ENCODE measurements around the gene ZNF552.
"Not testable (repeated sequence)": the region's sequence is repeated elsewhere in the genome, so short reads cannot be mapped to it uniquely, and the experiment has no call there.

The ZNF552 gene

DNA sequence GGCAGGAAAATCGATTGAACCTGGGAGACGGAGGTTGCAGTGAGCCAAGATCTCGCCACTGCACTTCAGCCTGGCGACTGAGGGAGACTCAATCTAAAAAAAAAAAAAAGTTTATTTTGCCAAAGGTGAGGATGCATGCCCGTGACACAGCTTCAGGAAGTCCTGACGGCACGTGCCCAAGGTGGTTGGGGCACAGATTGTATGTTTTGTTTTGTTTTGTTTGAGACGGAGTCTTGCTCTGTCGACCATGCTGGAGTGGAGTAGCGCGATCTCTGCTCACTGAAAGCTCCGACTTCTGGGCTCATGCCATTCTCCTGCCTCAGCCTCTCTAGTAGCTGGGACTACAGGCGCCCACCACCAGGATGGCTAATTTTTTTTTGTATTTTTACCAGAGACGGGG lies 3.3 kb upstream of the ZNF552 start:
- no peak for DNase-seq

DNA sequence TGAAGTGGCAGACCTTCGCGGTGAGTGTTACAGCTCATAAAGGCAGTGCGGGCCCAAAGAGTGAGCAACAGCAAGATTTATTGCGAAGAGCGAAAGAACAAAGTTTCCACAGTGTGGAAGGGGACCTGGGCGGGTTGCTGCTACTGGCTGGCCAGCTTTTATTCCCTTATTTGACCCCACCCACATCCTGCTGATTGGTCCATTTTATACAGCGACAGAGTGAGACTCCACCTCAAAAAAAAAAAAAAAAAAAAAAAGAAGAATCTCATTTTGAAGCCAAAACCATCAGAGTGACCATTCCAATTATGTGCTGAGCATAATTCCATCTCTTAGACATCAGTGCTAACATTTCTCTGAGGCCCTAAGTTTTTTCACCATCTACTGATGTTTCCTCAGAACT lies 1.9 kb upstream of the ZNF552 start:
- DNase-seq = no peak

DNA sequence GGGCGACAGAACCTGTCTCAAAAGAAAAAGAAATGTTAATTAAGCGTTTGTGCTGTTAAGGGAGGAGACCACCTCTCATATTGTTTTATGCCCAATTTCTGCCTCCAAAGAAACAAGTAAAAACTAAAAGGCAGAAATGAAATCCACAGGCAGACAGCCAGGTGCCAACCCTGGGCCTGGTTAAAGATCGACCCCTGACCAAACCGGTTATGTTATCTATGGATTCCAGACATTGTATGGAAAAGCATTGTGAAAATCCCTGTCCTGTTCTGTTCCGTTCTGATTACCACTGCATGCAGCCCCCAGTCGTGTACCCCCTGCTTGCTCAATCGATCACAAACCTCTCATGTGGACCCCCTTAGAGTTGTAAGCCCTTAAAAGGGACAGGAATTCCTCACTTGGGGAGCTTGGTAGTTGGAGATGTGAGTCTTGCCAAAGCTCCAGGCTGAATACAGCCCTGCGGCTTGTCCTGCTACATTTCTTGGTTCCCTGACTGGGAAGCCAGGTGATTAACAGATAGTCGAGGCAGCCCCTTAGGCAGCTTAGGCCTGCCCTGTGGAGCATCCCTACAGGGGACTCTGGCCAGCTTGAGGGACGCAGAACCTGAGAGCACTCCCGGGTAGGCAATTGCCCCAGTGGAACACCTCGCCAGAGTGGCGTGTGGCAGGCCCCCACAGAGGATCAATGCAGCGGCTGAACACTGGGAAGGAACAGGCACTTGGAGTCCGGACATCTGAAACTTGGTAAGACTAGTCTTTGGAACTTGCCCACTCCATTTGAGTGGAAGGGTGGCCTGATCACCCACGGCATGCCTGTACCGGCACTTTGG lies 748 bp upstream of the ZNF552 start:
- no peak for DNase-seq

DNA sequence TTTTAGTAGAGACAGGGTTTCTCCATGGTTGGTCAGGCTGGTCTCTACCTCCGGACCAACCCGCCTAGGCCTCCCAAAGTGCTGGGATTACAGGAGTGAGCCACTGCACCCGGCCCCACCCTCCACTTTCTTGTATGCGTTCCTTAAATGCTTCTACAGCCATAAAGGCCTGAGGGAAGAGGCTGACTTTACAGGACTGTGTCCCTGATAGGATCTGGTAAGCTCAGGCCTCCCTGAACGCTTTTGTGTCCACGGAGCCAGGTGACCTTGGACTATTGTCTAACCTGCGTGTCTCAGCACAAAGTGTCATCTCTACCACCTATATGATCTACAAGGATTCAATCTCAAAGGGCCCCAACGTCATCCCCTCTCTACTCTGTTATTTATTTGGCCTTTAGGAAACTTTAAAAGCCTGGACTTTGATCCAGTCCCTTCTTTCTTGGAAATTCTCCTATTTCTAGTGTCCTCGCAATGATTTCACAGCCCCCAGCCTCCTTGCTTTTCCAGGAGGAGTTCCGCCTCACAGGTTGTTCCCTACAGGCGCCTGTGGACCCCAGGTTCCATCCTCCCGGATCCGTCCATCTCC lies 701 bp downstream of the ZNF552 start:
- no peak for DNase-seq

DNA sequence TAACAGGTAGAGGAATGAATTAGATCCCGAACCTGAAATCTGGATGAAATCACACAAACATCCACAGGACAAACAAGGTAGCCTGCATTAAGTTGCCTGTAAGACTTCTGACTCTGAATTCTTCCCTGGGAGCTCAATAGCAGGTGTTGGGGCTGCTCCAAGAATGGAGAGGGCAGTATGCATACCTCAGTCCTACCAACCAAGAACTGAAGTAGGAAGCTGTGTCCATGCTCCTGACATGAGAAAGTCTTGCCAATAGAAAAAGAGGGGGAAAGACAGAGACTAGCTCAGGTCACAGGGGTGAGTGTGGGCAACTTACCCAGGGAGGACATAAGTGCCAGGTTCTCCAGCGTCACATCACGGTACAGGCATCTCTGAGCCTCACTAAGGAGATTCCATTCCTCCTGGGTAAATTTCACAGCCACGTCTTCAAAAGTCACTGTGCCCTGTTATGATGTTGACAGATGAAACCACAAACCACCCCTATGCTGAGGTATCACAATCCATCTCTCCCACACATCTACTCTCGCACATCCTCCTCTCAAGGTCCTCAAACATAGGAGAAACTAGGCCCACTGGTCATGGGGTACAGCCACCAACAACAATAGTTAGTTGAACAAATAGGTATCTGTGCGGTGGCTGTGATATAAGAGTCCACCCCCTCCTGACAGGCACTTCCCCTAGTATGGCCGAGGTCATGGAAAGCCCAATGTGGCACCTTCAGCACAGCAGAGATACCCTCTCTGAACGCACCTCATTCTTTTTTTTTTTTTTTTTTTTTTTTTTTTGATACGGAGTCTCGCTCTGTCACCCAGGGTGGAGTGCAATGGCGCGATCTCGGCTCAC lies 1.5 kb downstream of the ZNF552 start:
- DNase-seq = not testable (repeated sequence)

DNA sequence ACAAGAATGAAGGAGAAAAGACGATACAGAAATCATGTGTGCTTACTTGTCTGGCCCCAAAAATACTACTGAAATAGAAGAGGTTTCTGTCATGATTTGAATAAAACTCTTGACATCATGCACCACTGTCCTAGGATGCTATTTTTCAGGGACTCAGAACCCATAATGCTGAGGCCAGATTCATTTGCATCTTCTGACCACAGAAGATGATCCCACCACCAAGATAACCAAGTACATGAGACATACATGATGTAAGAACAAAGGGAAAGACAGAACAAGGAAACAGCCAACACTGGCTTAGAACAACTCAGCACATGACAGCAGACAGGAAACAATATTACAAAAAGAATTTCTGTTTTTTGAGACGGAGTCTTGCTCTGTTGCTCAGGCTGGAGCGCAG lies 2.5 kb downstream of the ZNF552 start:
- DNase-seq = no peak

DNA sequence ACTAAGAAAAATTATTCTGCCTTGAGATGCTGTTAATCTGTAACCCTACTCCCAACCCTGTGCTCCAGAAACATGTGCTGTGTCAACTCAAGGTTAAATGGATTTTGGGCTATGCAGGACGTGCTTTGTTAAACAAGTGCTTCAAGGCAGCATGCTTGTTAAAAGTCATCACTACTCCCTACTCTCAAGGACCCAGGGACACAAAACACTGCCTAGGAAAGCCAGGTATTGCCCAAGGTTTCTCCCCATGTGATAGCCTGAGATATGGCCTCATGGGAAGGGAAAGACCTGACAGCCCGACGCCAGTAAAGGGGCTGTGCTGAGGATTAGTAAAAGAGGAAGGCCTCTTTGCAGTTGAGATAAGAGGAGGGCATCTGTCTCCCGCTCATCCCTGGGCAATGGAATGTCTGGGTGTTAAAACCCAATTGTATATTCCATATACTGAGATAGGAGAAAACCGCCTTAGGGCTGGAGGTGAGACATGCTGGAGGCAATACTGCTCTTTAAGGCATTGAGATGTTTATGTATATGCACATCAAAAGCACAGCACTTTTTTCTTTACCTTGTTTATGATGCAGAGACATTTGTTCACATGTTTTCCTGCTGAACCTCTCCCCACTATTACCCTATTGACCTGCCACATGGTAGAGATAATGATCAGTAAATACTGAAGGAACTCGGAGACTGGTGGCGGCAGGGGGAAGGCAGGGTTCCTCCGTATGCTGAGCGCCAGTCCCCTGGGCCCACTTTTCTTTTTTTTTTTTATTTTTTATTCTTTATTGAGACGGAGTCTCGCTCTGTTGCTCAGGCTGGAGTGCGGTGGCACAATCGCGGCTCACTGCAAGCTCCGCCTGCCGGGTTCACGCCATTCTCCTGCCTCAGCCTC lies 4.1 kb downstream of the ZNF552 start:
- not testable (repeated sequence) for DNase-seq

DNA sequence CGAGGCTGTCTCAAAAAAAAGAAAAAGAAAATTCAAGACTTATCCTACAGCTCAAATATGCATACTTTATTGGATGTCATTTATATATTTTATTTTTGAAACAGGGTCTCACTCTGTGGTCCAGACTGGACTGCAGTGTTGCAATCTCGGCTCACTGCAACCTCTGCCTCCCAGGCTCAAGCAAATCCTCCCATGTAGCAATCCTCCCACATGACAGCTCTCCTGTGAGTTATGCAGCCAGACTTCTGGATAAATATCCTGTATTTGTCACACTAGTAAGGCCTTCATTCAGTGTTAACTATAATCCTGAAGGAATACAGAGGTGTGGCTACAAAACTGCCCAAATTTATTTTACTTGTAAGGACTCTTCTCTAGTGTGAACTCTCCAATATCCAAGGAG lies 7.2 kb downstream of the ZNF552 start:
- DNase-seq = no peak

DNA sequence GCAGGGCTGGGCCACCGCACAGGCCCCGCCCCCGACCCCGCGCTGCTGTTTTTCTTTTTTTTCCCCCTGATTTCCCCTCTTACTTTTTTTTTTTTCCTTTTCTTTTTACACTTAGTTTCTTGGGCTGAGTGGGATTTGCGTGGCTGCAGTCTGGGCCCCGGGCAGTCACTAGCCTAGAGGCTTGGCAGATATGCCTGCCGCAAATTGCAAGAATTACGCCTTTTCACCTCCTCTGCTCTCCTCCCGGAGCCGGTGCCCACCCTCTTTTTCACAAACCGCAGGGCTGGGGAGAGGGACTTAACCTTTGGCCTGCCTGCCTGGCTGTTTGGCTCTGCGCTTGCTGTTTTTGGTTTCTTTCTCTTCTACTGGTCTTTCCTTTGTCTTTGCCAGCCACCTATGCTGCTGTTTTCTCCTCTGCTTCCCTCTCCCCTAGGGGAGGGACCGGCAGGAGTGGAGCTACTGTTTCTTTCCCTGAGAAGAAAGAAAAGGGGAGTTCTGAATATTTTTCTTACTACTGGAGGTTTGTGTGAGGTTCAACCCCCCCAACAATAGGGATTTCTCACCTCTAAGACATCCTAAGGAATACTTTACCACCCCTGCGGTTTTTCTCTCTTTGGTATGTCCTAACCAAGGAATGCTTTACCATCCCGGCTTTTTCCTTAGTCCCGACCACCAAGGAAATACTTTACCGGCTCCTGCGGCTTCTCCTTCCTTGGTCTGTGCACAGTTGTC lies 11.0 kb downstream of the ZNF552 start:
- no peak for DNase-seq

DNA sequence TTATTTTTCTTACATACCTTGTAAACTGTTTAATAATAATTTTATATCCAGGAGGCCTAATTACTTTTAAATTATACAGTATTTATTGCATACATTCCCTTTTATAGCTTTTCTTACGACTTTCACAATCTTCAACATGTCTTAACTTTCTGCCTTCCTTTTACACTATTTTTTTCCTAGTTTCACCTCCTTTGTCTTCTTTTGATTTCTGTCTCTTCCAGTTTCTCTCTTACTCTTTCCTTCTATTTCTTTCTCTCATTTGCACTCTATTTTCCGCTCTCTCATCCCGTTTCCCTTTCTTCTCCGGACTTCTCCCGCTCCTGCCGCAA lies 11.5 kb downstream of the ZNF552 start:
- no peak for DNase-seq

DNA sequence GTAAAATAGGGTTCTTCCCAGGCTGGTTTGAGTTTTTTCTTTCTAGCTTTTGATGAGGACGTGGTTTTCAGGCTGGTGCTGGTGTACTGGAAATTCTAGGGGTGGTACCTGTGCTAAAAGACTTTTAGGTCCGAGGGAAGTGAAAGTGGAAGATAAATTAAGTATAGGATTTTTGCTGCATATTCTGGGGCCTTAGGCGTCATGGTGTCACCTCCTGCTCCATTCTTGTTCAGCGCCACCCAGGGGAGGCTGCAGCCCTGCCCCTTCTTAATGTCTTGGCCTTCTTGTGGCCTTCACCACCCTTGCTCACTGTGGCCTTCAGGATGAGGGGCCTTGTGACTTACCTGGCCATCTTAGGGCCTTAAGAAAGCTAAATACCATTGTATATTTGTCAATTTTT lies 12.4 kb downstream of the ZNF552 start:
- DNase-seq = no peak

DNA sequence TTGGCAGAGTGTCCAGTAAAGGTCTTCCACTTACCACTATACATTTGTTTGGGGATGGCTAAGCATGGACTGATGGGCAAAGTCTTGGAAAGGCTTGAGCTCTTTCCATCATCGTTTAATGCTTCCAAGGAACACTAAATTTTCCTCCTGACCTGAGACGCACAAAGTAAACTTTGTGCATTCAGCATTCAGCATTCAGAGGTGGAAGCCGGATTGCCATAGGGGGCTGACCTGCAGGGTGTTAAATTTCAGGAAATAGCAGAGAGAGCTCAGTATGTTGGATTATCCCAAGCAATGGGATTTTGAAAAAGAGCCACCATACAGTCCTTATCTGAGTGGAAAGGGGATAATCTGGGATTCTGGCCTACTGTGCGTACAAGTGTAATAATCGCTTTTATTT lies 14.0 kb downstream of the ZNF552 start:
- DNase-seq = no peak

DNA sequence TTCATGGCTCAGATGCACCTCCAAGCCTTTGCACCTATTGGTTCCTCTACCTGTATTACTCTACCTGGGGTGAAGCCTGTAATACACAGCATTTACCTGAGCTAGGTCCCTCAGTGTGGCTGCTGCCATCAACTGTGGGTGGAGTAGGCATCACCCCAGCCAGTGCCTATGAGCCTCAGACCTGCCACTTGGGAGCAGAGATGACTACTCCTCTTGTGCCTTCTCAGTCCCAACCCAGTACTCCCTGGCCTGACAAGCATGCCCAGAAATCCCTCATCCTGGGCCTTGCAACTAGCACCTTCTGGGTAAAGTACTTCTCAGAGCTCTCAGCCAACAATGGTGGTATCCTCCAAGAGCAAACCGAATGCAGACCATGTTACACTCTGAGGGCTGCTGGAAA lies 18.1 kb downstream of the ZNF552 start:
- DNase-seq = not testable (repeated sequence)

DNA sequence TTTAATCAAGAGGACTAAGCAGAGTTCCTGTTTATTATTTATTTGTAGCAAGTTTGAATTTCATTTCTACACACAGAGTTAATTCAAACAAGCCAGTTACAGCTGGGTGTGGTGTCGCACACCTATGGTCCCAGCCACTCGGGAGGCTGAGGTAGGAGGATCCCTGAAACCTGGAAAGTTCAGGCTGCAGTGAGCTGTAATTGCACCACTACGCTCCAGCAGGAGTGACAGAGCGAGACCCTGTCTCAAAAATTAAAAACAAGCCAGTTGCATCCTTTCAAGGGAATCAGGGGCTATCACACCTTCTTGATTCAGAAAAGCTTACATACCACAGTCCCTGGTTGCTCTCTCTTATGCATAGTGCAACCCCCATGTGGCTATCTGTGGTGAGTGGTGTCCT lies 25.4 kb downstream of the ZNF552 start:
- DNase-seq = no peak

DNA sequence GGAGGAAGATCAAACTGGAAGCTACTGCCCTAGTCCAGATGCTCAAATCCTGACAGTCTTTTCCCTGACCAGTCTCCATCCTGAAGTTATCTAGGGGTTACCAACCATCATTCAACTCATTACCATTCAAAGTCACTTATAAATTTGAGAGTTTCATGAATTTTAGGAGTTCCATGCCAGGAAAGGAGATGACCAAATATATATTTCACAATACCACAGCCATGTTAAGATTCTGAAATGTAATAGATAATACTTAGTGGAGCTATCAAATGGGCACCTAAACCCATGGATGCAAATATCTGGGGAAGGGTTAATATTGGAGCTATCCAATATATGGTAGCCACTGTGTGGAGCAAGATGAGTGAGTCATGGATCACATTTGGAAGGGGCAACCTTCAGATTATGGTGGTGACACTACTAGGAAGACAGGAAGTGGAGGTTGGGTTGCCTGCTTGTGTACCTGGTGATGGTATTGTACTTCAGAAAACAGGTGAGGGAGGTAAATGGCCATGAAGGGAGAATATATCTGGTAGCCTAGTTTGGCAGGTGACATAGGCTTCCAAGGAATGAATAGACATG lies 26.5 kb downstream of the ZNF552 start:
- no peak for DNase-seq

DNA sequence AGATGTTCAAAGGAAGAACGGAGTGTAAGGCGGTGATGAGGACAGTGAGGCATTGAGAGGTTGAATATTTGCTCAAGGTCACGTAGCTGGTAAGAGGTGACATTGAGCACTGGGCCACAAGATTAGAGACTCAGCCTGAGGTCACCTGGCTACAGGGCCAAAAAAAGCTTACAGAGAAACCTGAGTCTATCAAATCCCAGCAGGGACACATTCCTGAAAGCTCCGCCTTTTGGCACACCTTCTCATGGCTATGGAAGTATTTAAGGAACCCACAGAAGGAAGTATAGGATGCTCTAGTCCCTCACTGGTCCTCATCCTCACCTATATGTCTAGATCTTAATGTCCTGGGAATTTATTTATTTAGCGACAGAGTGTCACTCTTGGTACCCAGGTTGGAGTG lies 27.8 kb downstream of the ZNF552 start:
- no peak for DNase-seq

DNA sequence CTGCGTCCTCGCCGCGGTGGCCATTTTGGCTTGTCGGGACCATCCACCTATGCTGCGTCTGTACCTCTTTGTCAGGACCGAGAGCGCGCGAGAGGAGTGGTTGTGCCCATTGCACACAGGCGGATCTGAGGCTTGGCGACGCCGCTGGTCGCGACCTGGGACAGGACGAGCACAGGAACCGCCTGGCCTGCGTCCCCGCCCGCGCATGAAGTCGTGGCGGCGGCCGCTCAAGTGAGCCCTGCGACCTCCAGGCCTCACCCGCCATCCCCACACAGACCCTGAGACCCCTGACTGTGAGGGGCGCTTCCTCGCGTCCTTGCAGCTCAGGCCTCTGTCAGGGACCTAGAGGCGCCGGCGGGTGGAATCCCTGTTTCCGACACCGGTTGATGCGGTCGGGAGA lies 28.4 kb downstream of the ZNF552 start:
- no peak for DNase-seq

DNA sequence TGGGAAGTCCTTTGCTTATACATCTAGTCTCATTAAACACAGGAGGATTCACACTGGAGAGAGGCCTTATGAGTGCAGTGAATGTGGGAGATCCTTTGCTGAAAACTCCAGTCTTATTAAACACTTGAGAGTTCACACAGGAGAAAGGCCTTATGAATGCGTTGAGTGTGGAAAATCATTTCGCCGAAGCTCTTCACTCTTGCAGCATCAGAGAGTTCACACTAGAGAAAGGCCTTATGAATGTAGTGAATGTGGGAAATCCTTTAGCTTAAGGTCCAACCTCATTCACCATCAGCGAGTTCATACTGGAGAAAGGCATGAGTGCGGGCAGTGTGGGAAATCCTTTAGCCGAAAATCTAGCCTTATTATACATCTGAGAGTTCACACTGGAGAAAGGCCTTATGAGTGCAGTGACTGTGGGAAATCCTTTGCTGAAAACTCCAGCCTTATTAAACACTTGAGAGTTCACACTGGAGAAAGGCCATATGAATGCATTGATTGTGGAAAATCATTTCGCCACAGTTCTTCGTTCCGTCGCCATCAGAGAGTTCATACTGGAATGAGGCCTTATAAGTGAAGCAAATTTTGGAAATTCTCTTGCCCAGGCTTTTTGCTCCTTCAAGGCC lies 35.4 kb downstream of the ZNF552 start:
- DNase-seq = no peak

DNA sequence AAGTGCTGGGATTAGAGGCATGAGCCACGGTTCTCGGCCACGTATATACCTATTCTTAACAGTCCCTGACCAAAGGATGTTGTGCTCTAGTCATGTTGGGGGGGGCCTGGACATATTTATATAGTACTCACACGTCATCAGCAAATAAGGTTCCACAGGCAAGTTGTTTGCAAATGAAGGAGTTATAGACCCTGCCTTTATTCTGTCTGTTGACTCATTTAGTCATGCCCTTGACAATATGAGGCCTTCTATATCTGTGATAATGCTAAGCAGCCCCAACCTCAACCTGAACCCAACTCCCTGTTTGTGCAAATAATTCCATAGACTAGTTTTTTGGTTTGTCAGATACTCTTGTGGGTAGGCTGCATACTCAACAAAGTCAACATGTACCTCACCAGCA lies 36.4 kb downstream of the ZNF552 start:
- no peak for DNase-seq

DNA sequence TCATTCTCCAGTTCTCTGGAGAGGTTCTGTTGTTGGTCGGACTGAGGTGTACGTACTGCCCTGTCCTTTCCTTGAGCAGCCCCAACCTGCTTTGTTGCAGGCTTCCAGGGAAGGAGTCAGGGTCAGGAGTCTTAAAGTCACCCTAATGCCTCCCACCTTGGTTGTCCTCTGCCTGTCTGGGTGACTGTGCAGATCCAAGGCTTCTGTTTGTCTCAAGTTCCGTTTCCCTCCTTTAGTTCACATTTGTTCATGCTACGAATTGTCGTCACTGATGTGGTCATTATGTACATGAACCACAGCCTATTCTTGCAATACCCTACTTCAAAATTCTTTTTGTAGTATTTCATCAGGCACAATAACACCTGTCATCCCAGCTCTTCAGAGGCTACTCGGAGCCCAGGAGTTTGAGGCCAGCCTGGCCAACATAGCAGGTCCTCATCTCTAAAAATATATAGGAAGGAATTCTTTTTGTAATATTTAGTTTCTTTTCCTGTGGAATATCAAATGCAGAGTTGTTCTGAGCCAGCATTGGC lies 37.9 kb downstream of the ZNF552 start:
- DNase-seq = no peak

DNA sequence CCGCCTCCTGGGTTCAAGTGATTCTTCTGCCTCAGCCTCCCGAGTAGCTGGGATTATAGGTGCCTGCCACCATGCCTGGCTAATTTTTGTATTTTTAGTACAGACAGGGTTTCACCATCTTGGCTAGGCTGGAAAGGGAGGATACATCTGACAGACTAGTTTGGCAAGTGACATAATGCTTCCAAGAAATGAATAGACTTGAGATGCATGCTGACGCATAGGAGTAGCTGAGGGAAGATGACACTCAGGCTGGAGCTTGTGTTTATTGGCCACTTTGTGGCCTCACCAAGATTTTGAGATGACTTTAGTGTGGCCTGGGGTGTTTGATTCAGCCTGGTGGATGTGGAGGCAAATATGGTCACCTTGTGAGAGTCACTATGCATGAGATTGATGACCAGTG lies 41.2 kb downstream of the ZNF552 start:
- no peak for DNase-seq
